Nephron progenitor cell (in vitro differentiated cells): ENCODE data around the gene BRAF.

ENCODE experiments used
- DNase-seq: peaks from one replicate; pipeline ENCODE4 v3.0.0; 2021
- H3K27ac Mint-ChIP-seq: 2 replicates; pipeline ENCODE4 v1.8.0; 2021; ENCODE audit warnings: mild to moderate bottlenecking, moderate library complexity, mixed read lengths
- H3K27me3 Mint-ChIP-seq: 2 replicates; pipeline ENCODE4 v1.8.0; 2021; ENCODE audit warnings: mild to moderate bottlenecking, low read depth, mixed read lengths; ENCODE audit not compliant: poor library complexity
- H3K36me3 Mint-ChIP-seq: 2 replicates; pipeline ENCODE4 v1.8.0; 2021; ENCODE audit warnings: low read depth, mixed read lengths
- H3K4me1 Mint-ChIP-seq: 2 replicates; pipeline ENCODE4 v1.8.0; 2021; ENCODE audit warnings: mixed read lengths
- H3K4me3 Mint-ChIP-seq: 2 replicates; pipeline ENCODE4 v1.8.0; 2021; ENCODE audit warnings: mild to moderate bottlenecking, moderate library complexity, mixed read lengths
- H3K9me3 Mint-ChIP-seq: 2 replicates; pipeline ENCODE4 v1.8.0; 2021; ENCODE audit warnings: mild to moderate bottlenecking, moderate library complexity, mixed read lengths
- TF ChIP-seq, protein P1 (sequence below): fragments of 200-600 bp; sonication (generic); IDR thresholded peaks from 2 replicates; pipeline ENCODE4 v1.5.0; 2021; ENCODE audit warnings: antibody characterized with exemption

The BRAF gene

GRCh38 chr7:140876519-140877248 is 48.0 kb downstream of the BRAF start:
- Mint-ChIP-seq H3K4me1 (no peaks in the 10 kb centered on the region), H3K4me3 (no peak overlapping the region), H3K27ac (no peak overlapping the region), H3K9me3 (peaks cover 67% of the 10 kb centered on the region), H3K36me3 (peaks cover 71% of the 10 kb centered on the region), H3K27me3 (no peaks in the 10 kb centered on the region)
- TF ChIP-seq, protein P1, sequence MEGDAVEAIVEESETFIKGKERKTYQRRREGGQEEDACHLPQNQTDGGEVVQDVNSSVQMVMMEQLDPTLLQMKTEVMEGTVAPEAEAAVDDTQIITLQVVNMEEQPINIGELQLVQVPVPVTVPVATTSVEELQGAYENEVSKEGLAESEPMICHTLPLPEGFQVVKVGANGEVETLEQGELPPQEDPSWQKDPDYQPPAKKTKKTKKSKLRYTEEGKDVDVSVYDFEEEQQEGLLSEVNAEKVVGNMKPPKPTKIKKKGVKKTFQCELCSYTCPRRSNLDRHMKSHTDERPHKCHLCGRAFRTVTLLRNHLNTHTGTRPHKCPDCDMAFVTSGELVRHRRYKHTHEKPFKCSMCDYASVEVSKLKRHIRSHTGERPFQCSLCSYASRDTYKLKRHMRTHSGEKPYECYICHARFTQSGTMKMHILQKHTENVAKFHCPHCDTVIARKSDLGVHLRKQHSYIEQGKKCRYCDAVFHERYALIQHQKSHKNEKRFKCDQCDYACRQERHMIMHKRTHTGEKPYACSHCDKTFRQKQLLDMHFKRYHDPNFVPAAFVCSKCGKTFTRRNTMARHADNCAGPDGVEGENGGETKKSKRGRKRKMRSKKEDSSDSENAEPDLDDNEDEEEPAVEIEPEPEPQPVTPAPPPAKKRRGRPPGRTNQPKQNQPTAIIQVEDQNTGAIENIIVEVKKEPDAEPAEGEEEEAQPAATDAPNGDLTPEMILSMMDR = no peak
- DNase-seq = no peak

DNA sequence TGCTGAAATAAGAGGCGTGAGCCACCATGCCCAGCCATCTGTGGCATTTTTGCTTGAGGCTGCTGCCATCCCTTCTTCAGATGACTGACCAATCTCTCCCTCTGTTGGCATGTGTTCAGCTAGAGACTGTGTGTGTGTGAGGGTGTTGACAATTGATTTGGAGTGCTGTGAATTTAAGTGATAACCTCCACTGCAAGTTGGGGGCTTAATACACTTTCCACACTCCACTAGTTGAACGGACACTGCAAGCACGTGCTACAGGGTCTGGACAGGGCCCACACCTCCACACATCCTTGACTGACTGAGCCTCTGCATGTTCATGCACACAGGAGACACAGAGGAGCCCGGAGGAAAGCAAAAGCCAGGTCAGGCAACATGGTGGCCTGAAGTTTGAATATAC is 51.3 kb downstream of the BRAF start:
- H3K27me3 Mint-ChIP-seq = no peaks in the 10 kb centered on the region
- H3K4me3 Mint-ChIP-seq = no peak overlapping the region
- peaks cover 58% of the 10 kb centered on the region for H3K36me3 Mint-ChIP-seq
- H3K9me3 Mint-ChIP-seq = peaks cover 39% of the 10 kb centered on the region
- peak overlapping the region; percentile 22 for H3K27ac Mint-ChIP-seq
- TF ChIP-seq, protein P1 = no peak
- H3K4me1 Mint-ChIP-seq = no peaks in the 10 kb centered on the region
- DNase-seq = no peak

- no peak overlapping the region for H3K4me3 Mint-ChIP-seq
- H3K4me1 Mint-ChIP-seq = no peaks in the 10 kb centered on the region
- no peaks in the 10 kb centered on the region for H3K27me3 Mint-ChIP-seq
- H3K27ac Mint-ChIP-seq = no peak overlapping the region
- TF ChIP-seq, protein P1 = no peak
- no peak for DNase-seq
- H3K36me3 Mint-ChIP-seq = peaks cover 56% of the 10 kb centered on the region
- peaks cover 17% of the 10 kb centered on the region for H3K9me3 Mint-ChIP-seq
Observed at GRCh38 chr7:140870003-140870402, 54.7 kb downstream of the BRAF start.

- Mint-ChIP-seq H3K9me3 (peaks cover 17% of the 10 kb centered on the region), H3K27me3 (no peaks in the 10 kb centered on the region), H3K27ac (no peak overlapping the region), H3K4me1 (no peaks in the 10 kb centered on the region), H3K36me3 (peaks cover 56% of the 10 kb centered on the region), H3K4me3 (no peak overlapping the region)
- DNase-seq = no peak
- TF ChIP-seq, protein P1 = no peak
Observed at GRCh38 chr7:140869430-140869829, 55.3 kb downstream of the BRAF start.

DNA sequence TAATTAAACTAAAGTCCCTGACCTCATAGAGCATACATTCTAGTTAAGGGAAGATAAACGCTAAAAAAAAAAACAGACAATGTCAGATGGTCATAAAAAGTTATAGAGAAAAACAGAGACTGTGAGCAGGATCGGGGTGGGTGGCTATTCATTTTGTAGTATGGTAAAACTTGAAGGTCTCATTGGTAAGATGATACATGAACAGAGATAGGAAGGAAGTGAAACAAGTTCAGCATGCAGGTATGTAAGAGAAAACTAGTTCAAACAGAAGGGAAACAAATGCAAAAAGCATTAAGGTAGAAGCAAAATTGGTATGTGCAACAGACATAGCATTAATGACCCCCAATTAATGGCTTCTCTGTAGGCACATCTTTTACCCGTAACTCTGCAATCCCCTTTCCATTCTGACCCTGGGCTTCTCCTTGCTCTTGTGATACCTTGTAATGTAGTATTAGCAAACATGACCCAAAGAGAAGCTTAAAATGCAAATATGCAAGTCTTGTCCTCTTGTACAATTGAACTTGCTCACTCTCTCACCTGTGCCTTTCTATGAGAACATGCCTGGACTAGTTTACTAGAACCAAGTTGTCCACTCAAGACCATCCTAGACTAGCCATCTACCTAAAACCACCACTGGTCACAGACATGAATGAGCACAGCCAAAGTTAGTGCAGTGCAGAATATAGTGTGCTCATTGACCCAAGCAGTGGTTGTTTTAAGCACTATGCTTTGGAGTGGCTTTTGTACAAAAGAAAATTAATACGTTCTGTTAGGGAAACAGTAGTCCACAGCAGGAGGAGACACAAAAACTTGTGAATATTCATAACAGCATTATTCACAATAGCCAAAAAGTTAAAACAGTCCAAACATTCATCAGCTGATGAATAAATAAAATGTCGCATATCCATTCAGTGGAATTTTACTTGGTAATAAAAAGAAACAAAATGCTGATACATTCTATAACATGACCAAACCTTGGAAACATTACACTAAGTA is 57.0 kb downstream of the BRAF start:
- Mint-ChIP-seq H3K4me1 (no peaks in the 10 kb centered on the region), H3K9me3 (peaks cover 18% of the 10 kb centered on the region), H3K4me3 (no peak overlapping the region), H3K36me3 (peaks cover 62% of the 10 kb centered on the region), H3K27ac (no peak overlapping the region), H3K27me3 (no peaks in the 10 kb centered on the region)
- DNase-seq = no peak
- TF ChIP-seq, protein P1 = no peak
